ENCODE results near the gene CNST.

DNA sequence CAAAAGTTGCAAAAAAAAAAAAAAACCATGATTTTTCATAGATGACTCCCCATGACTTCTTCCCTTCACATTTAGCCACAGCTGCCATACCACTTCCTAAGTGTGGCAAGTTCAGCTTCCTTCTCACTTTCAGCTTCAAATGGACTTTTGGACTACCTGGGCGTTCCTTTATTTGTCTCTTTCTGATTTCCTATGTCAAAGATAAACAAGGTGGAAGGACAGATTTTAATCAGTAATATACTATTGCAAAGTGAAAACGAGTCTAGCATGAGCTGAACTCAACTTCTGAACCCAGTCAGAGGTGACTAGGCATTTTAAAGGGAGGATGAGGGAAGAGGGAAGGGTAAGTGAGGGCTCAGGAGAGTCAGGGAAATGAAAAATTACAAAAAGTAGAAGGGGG lies 143.6 kb downstream of the CNST start:
- TF ChIP-seq EZH2phosphoT487 (IDR thresholded peaks at IDR 0.05; ENCODE audit: borderline replicate concordance, low read depth, low read length) = no peak
- TF ChIP-seq, protein P1, sequence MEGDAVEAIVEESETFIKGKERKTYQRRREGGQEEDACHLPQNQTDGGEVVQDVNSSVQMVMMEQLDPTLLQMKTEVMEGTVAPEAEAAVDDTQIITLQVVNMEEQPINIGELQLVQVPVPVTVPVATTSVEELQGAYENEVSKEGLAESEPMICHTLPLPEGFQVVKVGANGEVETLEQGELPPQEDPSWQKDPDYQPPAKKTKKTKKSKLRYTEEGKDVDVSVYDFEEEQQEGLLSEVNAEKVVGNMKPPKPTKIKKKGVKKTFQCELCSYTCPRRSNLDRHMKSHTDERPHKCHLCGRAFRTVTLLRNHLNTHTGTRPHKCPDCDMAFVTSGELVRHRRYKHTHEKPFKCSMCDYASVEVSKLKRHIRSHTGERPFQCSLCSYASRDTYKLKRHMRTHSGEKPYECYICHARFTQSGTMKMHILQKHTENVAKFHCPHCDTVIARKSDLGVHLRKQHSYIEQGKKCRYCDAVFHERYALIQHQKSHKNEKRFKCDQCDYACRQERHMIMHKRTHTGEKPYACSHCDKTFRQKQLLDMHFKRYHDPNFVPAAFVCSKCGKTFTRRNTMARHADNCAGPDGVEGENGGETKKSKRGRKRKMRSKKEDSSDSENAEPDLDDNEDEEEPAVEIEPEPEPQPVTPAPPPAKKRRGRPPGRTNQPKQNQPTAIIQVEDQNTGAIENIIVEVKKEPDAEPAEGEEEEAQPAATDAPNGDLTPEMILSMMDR (conservative IDR thresholded peaks at IDR 0.05; ENCODE audit: low read length) = no peak

All from OCI-LY7 (cell line).